Measurements from ENCODE around the gene BAD.
A peak's percentile ranks its signal among the peaks of the same experiment; 100 is the strongest.

Gene BAD

DNA sequence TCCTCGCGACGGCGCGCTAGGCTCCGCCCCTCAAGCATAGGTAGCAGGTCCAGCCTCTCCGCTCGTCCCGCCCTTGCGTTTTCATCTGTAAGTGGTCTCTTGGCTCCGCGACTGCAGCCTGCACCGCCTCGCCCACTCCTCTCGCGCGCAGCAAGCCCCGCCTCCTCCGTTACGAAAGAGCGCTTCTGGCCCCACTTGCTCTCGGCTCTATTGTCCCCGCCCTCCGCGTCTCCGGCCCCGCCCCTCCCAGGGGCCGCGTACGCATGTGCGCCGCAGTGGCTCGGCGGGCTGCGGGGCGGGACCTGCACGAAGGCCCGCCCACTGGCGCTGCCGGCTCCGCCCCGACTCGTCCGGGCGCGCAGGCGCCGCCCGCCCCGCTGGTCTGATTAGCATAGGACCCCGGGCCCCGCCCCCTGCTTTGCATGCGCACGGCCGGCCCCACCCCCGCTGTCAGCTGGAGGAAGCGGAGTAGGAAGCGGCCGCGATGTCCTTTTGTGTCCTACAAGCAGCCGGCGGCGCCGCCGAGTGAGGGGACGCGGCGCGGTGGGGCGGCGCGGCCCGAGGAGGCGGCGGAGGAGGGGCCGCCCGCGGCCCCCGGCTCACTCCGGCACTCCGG lies 20.7 kb upstream of the BAD start, which contains the start of gene ESRRA:
Gene ESRRA (plus strand): TSS at position 450 of the 616 bp plus-strand sequence. CDS start 1,656 bp downstream, outside the sequence.
- Mint-ChIP-seq H3K9me3 (no peaks in the 10 kb centered on the region), H3K36me3 (peaks cover 5% of the 10 kb centered on the region), H3K4me1 (peaks cover 27% of the 10 kb centered on the region), H3K27ac (peak within 1 kb of the TSS; percentile 94), H3K4me3 (peak within 1 kb of the TSS; percentile 98), H3K27me3 (peaks cover 7% of the 10 kb centered on the region)

DNA sequence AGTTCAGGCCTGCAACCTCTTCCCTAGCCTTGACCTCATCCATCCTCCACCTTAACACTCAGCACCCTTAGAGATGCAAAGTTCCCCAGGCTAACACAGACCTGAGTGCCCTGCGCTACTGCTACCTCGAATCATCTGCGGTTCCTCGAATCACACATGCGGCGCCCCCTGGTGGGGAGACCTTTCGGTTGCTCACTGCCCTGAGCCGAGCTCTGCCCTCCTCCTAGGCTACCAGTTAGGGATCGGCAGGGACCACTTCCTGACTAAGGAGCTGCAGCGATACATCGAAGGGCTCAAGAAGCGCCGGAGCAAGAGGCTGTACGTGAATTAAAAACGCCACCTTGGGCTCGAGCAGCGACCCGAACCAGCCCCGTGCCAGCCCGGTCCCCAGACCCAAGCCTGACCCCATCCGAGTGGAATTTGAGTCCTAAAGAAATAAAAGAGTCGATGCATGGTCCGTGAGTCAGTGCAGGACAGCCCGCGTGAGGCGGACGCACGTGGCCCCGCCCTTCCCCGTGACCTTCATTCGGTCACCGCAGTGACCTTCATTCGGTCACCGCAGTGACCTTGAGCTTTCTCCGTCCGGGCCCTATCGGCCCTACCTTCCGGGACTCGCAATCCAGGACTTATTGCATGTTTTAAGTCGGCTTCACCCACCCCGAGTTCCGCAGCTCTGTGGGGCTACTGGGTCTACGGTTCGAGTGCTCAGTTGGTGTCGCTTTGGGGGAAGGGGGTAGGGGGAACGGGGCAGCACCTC lies 20.0 kb upstream of the BAD start:
- Mint-ChIP-seq H3K36me3 (peaks cover 5% of the 10 kb centered on the region), H3K27me3 (peaks cover 10% of the 10 kb centered on the region), H3K4me3 (peak overlapping the region; percentile 91), H3K4me1 (peaks cover 31% of the 10 kb centered on the region), H3K27ac (peak overlapping the region; percentile 94), H3K9me3 (no peaks in the 10 kb centered on the region)

DNA sequence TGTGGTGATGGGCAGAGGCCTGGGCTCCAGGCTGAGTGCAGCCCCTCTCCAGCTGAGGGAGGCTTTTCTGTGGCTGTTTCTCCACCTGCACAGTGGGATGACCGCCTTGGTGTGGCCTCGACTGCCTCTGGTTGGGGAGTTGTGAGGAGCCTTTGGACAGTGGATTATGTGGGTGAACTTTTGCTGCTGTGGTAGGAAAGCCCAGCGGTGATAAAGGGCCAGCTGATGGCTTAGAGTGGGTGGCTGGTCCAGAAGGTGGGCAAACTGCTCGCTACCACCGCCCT lies 19.5 kb upstream of the BAD start:
- Mint-ChIP-seq H3K27me3 (peaks cover 10% of the 10 kb centered on the region), H3K9me3 (no peaks in the 10 kb centered on the region), H3K4me3 (peak overlapping the region; percentile 91), H3K36me3 (peaks cover 5% of the 10 kb centered on the region), H3K4me1 (peaks cover 31% of the 10 kb centered on the region), H3K27ac (no peak overlapping the region)

DNA sequence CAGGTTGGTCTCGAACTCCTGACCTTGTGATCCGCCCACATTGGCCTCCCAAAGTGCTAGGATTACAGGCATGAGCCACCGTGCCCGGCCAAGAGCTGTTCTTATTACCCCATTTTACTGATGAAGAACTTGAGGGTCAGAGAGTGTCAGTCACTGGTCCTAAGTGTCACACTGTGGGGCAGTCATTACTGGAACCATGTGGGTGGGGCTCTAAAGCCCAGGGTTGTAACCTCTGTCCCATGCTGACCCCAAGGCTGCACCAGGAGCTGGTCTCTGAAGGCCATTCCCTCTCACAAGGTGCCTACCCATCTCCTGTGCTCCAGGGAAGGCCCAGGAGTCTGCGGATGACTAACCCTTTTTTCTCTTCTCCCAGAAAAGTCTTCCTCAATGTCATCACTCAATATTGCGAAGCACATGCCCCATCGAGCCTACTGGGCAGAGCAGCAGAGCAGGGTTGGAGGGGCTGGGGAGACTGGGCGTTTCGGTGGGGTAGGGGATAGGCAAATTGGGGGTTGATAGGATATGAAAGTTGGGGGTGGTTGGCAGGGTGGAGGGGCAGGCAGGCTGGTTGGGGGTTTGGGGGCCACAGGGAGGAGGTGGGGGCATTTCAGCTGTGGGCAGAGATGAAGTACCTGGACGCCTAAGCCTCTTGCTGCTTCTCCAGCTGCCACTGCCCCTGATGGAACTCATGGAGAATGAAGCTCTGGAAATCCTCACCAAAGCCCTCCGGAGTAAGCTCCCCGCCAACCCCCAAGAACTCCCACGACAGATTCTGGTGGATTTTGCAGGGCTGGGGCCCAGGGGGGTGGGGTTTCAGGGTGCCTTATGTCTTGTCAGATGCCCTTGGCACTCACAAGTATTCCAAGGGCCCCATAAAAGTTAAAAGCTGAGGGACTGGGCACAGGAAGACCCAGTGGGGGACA lies 18.9 kb upstream of the BAD start:
- Mint-ChIP-seq H3K27me3 (peaks cover 11% of the 10 kb centered on the region), H3K4me3 (peak overlapping the region; percentile 91), H3K27ac (peak overlapping the region; percentile 30), H3K36me3 (peaks cover 5% of the 10 kb centered on the region), H3K9me3 (no peaks in the 10 kb centered on the region), H3K4me1 (peaks cover 31% of the 10 kb centered on the region)

DNA sequence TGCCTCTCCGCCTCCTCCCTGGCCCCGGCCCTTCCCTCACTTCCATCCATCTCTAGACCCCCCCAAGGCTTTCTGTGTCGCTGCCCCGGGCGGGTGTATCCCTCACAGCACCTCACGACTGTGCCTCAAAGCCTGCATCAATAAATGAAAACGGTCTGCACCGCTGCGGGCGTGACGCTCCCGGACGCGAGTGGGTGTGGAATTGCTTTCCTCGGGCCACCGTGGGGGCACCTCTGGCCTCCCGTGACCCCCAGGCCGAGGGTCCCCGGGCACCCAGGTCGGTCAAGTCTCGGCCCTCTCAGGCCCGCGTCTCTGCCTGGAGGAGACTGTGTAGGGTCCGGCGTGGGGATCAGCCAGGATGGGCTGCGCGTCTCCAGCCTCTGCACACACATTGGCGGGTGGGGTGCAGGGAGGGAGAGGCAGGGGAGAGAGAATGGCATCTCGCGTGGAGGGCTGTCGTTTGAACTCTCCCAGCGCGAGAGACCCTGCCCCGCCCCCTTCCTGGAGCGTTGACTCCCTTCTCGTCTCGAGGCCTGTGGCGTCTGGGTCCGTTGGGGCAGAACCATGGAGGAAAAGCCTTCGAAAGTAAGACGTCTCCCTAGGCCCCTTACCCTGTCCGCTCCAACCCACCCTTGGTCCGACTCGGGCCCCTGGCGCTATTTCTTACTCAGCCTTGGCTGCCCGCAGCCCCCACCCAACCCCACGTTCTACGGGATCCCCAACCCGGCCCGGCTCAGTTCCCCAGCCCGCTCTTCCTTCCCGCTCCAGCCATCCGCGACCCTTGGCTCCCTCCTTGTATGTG lies 15.6 kb upstream of the BAD start, which contains the start of gene CATSPERZ:
Gene CATSPERZ (plus strand): TSS at position 512 of the 802 bp plus-strand sequence. CDS start 53 bp downstream, at position 565.
- no peak within 1 kb of the TSS for H3K27ac Mint-ChIP-seq
- peak within 1 kb of the TSS; percentile 74 for H3K4me3 Mint-ChIP-seq
- H3K36me3 Mint-ChIP-seq: no peaks in the 10 kb centered on the region
- H3K27me3 Mint-ChIP-seq: peaks cover 31% of the 10 kb centered on the region
- no peaks in the 10 kb centered on the region for H3K9me3 Mint-ChIP-seq
- peaks cover 24% of the 10 kb centered on the region for H3K4me1 Mint-ChIP-seq

DNA sequence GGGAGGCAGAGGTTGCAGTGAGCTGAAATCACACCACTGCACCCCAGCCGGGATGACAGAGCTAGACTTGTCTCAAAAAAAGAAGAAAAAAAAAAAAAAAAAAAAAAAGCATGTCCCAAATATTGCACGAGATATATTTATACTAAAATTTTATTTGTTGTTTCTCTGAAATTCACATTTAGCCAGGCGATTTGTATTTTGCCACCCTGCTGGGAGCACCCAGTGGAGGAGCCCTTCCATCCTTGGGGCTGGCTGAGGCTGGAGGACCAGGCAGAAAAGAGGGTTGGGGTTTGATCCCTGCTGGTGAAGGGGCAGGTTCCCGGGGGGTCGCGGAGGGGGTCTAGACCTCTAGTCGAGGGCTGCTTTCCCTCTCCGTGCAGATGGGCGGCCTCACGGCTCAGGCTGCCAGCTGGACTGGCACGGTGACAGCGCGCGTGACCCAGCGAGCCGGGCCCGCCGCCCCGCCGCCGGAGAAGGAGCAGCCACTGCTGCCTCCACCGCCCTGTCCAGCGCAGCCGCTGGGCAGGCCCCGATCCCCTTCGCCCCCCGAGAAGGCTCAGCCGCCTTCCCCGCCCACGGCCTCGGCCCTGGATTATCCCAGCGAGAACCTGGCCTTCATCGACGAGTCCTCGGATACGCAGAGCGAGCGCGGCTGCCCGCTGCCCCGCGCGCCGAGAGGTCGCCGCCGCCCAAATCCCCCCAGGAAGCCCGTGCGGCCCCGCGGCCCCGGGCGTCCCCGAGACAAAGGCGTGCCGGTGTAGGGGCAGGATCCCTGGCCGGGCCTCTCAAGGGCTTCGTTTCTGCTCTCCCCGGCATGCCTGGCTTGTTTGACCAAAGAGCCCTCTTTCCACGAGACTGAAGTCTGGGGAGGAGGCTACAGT lies 14.7 kb upstream of the BAD start:
- peaks cover 21% of the 10 kb centered on the region for H3K4me1 Mint-ChIP-seq
- peak overlapping the region; percentile 31 for H3K4me3 Mint-ChIP-seq
- no peaks in the 10 kb centered on the region for H3K36me3 Mint-ChIP-seq
- H3K9me3 Mint-ChIP-seq: no peaks in the 10 kb centered on the region
- H3K27me3 Mint-ChIP-seq: peaks cover 33% of the 10 kb centered on the region
- no peak overlapping the region for H3K27ac Mint-ChIP-seq

DNA sequence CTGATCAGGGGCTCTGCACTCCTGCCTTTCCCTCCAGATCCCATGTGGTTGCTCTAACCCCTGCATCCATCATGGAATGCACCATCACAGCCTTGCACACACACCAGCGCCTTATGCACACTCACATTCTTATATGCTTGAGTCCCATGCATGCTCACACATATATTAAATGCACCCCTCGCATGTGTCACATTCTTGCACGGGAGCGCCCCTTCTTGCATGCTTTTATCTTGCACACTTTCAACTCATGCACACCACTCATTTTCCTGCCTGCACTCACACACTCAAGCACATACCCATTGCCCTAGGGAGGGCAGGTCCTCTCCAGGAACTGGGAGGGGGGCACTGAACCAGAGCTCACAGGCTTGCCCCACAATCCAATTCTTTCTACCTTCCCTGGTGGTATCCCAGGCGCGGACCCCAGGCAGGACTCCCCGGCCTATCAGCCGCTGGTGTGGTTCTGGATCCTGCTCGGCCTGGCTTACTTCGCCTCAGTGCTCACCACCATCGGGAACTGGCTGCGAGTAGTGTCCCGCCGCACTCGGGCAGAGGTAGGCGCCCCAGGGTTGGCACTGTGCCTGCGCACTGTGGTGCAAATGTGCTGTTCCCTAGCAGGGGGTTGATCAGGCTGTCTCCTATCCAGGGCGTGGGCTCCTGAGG lies 13.4 kb upstream of the BAD start:
- H3K27ac Mint-ChIP-seq: no peak overlapping the region
- H3K4me3 Mint-ChIP-seq: no peak overlapping the region
- no peaks in the 10 kb centered on the region for H3K36me3 Mint-ChIP-seq
- peaks cover 17% of the 10 kb centered on the region for H3K4me1 Mint-ChIP-seq
- H3K27me3 Mint-ChIP-seq: peaks cover 41% of the 10 kb centered on the region
- H3K9me3 Mint-ChIP-seq: no peaks in the 10 kb centered on the region

DNA sequence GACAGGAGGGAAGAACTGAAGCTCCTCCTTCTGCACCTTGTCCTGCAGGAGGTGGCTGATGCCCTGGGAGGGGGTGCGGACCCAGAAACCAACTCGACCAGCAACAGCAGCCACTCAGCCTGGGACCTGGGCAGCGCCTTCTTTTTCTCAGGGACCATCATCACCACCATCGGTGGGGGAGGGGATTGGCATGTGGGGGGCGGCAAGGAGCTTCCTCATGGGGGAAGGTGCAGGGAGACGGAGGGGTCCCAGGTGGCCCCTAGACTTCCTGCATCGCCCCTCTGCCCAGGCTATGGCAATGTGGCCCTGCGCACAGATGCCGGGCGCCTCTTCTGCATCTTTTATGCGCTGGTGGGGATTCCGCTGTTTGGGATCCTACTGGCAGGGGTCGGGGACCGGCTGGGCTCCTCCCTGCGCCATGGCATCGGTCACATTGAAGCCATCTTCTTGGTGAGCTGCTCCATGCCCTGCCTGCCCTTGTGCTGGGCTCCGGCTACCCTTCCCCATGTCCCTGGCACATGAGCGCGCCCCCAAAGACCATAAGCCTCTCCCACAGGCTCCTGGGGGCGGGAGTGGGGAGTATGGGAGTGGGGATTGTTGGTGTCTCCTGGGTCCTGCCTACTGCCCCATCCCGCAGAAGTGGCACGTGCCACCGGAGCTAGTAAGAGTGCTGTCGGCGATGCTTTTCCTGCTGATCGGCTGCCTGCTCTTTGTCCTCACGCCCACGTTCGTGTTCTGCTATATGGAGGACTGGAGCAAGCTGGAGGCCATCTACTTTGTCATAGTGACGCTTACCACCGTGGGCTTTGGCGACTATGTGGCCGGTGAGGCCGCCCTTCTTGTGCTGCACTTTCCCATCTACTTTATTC lies 12.6 kb upstream of the BAD start:
- H3K36me3 Mint-ChIP-seq: no peaks in the 10 kb centered on the region
- H3K4me1 Mint-ChIP-seq: peaks cover 17% of the 10 kb centered on the region
- peaks cover 43% of the 10 kb centered on the region for H3K27me3 Mint-ChIP-seq
- no peaks in the 10 kb centered on the region for H3K9me3 Mint-ChIP-seq
- H3K4me3 Mint-ChIP-seq: no peak overlapping the region
- H3K27ac Mint-ChIP-seq: no peak overlapping the region

DNA sequence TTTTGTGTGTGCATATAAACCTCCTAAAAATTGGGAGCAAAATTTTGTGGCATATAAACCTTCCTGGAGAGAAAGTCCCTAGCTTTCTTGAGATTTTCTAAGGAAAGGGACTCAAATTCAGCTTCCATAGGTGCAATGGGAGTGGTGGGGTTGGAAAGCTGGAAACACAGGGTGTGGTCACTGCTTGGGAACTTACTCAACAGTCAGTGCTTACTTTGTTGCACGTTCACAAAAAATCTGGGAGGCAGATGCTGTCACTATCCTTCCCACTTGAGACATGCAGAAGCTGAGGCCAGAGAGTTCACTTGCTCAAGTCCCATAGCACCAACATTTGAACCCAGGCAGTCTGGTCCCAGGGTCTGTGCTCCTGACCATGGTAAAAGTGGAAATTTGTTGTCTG lies 11.8 kb upstream of the BAD start:
- no peaks in the 10 kb centered on the region for H3K36me3 Mint-ChIP-seq
- peaks cover 43% of the 10 kb centered on the region for H3K27me3 Mint-ChIP-seq
- H3K4me1 Mint-ChIP-seq: peaks cover 17% of the 10 kb centered on the region
- H3K9me3 Mint-ChIP-seq: no peaks in the 10 kb centered on the region
- H3K4me3 Mint-ChIP-seq: no peak overlapping the region
- H3K27ac Mint-ChIP-seq: no peak overlapping the region

DNA sequence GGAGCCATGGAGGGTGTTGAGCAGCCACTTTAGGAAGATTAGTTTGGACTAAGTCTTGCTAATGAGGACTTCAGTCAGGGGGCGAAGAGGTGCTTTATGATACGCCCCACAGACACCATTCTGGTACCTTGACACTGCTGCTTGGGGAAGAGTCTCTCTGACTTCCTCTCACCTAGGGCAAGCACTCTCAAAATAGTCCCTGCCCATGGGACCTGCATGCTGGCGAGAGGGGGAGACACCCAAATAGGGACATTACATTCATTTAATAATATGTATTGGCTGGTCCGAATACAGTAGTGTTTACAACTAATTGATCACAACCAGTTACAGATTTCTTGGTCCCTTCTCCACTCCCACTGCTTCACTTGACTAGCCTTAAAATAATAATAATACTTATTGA lies 11.3 kb upstream of the BAD start:
- H3K27ac Mint-ChIP-seq: no peak overlapping the region
- peaks cover 16% of the 10 kb centered on the region for H3K4me1 Mint-ChIP-seq
- H3K36me3 Mint-ChIP-seq: no peaks in the 10 kb centered on the region
- H3K9me3 Mint-ChIP-seq: no peaks in the 10 kb centered on the region
- no peak overlapping the region for H3K4me3 Mint-ChIP-seq
- H3K27me3 Mint-ChIP-seq: peaks cover 42% of the 10 kb centered on the region

DNA sequence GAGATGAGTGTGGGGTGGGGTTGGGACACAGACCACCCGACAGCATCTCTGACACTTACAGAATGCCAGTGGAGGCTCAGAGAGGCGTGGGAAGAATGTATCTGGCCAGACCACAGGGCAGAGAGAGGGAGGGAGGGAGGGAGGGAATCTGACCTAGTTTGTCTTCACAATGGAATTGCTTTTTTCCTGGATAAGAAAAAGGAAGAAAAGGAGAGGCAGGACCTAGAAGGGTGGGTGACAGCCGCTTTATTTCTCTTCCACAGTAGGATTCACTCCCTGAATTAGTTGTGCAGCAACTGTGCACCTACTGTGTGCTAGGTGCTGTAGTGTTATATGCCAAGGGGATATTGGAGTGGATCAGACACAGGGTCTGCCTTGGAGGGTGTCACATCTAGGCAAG lies 10.3 kb upstream of the BAD start:
- Mint-ChIP-seq H3K4me1 (peaks cover 12% of the 10 kb centered on the region), H3K9me3 (no peaks in the 10 kb centered on the region), H3K4me3 (no peak overlapping the region), H3K27ac (peak overlapping the region; percentile 20), H3K27me3 (peaks cover 41% of the 10 kb centered on the region), H3K36me3 (peaks cover 2% of the 10 kb centered on the region)

DNA sequence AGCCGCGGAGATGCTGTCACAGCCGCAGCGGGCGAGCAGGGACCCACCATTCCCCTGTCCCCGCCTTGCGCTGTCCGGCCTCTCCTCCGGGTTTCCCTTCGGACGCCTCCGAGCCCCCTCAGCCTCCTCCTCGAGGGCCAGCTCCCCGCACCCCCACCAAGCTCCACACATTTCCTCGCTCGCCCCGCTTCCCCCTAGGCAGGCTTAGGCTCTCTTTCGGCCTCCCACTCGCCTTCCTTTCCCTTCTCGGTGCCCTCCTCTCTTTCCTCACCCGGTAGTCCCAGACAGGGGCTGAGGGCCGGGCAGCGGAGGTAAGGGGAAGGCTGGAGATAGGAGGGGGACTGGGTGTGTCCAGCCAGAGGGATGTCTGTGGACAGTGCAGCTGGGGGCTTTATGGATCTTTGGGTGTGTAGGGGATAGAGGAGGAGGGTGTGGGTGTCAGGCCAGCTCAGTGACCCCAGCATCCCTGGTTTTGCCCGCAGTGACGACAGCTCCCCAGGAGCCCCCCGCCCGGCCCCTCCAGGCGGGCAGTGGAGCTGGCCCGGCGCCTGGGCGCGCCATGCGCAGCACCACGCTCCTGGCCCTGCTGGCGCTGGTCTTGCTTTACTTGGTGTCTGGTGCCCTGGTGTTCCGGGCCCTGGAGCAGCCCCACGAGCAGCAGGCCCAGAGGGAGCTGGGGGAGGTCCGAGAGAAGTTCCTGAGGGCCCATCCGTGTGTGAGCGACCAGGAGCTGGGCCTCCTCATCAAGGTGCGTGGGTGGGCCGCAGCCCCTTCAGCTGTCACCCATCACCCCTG lies 8.2 kb upstream of the BAD start:
- Mint-ChIP-seq H3K4me3 (peak overlapping the region; percentile 64), H3K9me3 (no peaks in the 10 kb centered on the region), H3K27me3 (peaks cover 33% of the 10 kb centered on the region), H3K4me1 (peaks cover 7% of the 10 kb centered on the region), H3K36me3 (peaks cover 2% of the 10 kb centered on the region), H3K27ac (no peak overlapping the region)

All from activated naive CD4-positive, alpha-beta T cell treated with anti-CD3 and anti-CD28 coated beads, Interleukin-2, amount 50 U/mL, for 24 hours (primary cell).